Activated naive CD8-positive, alpha-beta T cell treated with anti-CD3 and anti-CD28 coated beads, Interleukin-2, amount 10 ng/mL, durations not matched to agents 7 days and 5 days (primary cell): Measurements from ENCODE around the gene CKAP4. TPM values are rescaled to one million over a fixed set of nuclear protein-coding genes. Genes with fewer than 3 reads are reported as not detected.

ENCODE experiments used
- ATAC-seq: fragments of 150-1000 bp; cut with Tn5 transposase; one replicate; pipeline ENCODE4 v1.10.0; 2021; ENCODE audit warnings: low read depth, moderate library complexity
- POLR2A ChIA-PET: fragments of 350-600 bp; sonication (Branson Sonifier 250); formaldehyde crosslinking; loops from one replicate; lab custom pipeline; 2021; ENCODE audit warnings: antibody characterized with exemption; lab: Charles Lee
- DNase-seq: peaks from one replicate; pipeline ENCODE4 v3.0.0; 2021
- H3K27ac Mint-ChIP-seq: one replicate; pipeline ENCODE4 v1.8.0; 2022; ENCODE audit warnings: mild to moderate bottlenecking, mixed read lengths
- H3K27me3 Mint-ChIP-seq: one replicate; pipeline ENCODE4 v1.8.0; 2022; ENCODE audit warnings: mild to moderate bottlenecking, moderate library complexity, mixed read lengths
- H3K36me3 Mint-ChIP-seq: one replicate; pipeline ENCODE4 v1.8.0; 2021; ENCODE audit warnings: mild to moderate bottlenecking, mixed read lengths
- H3K4me1 Mint-ChIP-seq: one replicate; pipeline ENCODE4 v1.8.0; 2021; ENCODE audit warnings: mixed read lengths
- H3K4me3 Mint-ChIP-seq: one replicate; pipeline ENCODE4 v1.8.0; 2022; ENCODE audit warnings: mild to moderate bottlenecking, moderate library complexity, mixed read lengths
- H3K9me3 Mint-ChIP-seq: one replicate; pipeline ENCODE4 v1.8.0; 2021; ENCODE audit warnings: mixed read lengths
- total RNA-seq, 2 experiments: library from RNA; stranded (reverse); gene quantifications; one replicate each; pipeline ENCODE4 v1.2.3, GENCODE V29; 2021

CKAP4 gene
- total RNA-seq, 2 experiments from 2014 or later, result 3.9 TPM

GRCh38 chr12:106282457-106283097 is 34.8 kb upstream of the CKAP4 start:
- Mint-ChIP-seq H3K36me3 (no peaks in the 10 kb centered on the region), H3K4me1 (peaks cover 7% of the 10 kb centered on the region), H3K9me3 (peaks cover 4% of the 10 kb centered on the region), H3K27ac (no peak overlapping the region), H3K4me3 (no peak overlapping the region), H3K27me3 (peaks cover 6% of the 10 kb centered on the region)
- no peak for DNase-seq
- POLR2A ChIA-PET, result no interaction called here
- ATAC-seq, result peak; percentile 54

GRCh38 chr12:106281804-106282203 is 34.0 kb upstream of the CKAP4 start:
- Mint-ChIP-seq H3K4me1 (peaks cover 7% of the 10 kb centered on the region), H3K27ac (no peak overlapping the region), H3K4me3 (no peak overlapping the region), H3K9me3 (peaks cover 4% of the 10 kb centered on the region), H3K27me3 (peaks cover 6% of the 10 kb centered on the region), H3K36me3 (no peaks in the 10 kb centered on the region)
- POLR2A ChIA-PET, result no interaction called here
- ATAC-seq (no peak), DNase-seq (no peak)

- no peak for ATAC-seq
- Mint-ChIP-seq H3K4me3 (no peak overlapping the region), H3K4me1 (peaks cover 7% of the 10 kb centered on the region), H3K9me3 (peaks cover 4% of the 10 kb centered on the region), H3K27ac (no peak overlapping the region), H3K36me3 (no peaks in the 10 kb centered on the region), H3K27me3 (peaks cover 6% of the 10 kb centered on the region)
- POLR2A ChIA-PET, result no interaction called here
- DNase-seq, result no peak
Observed at GRCh38 chr12:106281056-106281782, 33.4 kb upstream of the CKAP4 start.

- peaks cover 4% of the 10 kb centered on the region for H3K9me3 Mint-ChIP-seq
- H3K27ac Mint-ChIP-seq, result no peak overlapping the region
- no peak for ATAC-seq
- no peak overlapping the region for H3K4me3 Mint-ChIP-seq
- H3K27me3 Mint-ChIP-seq, result peaks cover 6% of the 10 kb centered on the region
- H3K36me3 Mint-ChIP-seq, result no peaks in the 10 kb centered on the region
- POLR2A ChIA-PET, result no interaction called here
- H3K4me1 Mint-ChIP-seq, result peaks cover 7% of the 10 kb centered on the region
- no peak for DNase-seq
Observed at GRCh38 chr12:106280106-106280505, 32.3 kb upstream of the CKAP4 start.

- Mint-ChIP-seq H3K4me3 (no peak overlapping the region), H3K36me3 (no peaks in the 10 kb centered on the region), H3K27ac (no peak overlapping the region), H3K27me3 (peaks cover 3% of the 10 kb centered on the region), H3K4me1 (no peaks in the 10 kb centered on the region), H3K9me3 (no peaks in the 10 kb centered on the region)
- POLR2A ChIA-PET, result no interaction called here
- ATAC-seq (no peak), DNase-seq (no peak)
Observed at GRCh38 chr12:106276032-106276740, 28.4 kb upstream of the CKAP4 start.

- no peaks in the 10 kb centered on the region for H3K4me1 Mint-ChIP-seq
- no peak overlapping the region for H3K27ac Mint-ChIP-seq
- ATAC-seq, result no peak
- H3K27me3 Mint-ChIP-seq, result peaks cover 3% of the 10 kb centered on the region
- H3K9me3 Mint-ChIP-seq, result no peaks in the 10 kb centered on the region
- no peak for DNase-seq
- H3K4me3 Mint-ChIP-seq, result no peak overlapping the region
- H3K36me3 Mint-ChIP-seq, result no peaks in the 10 kb centered on the region
- POLR2A ChIA-PET, result no interaction called here
Observed at GRCh38 chr12:106275458-106275857, 27.6 kb upstream of the CKAP4 start.

GRCh38 chr12:106274575-106275121 is 26.8 kb upstream of the CKAP4 start:
- no peak overlapping the region for H3K27ac Mint-ChIP-seq

GRCh38 chr12:106274012-106274411 is 26.2 kb upstream of the CKAP4 start:
- no peak overlapping the region for H3K4me3 Mint-ChIP-seq
- peaks cover 5% of the 10 kb centered on the region for H3K27me3 Mint-ChIP-seq
- H3K4me1 Mint-ChIP-seq, result peaks cover 4% of the 10 kb centered on the region
- H3K9me3 Mint-ChIP-seq, result no peaks in the 10 kb centered on the region
- POLR2A ChIA-PET, result no interaction called here
- H3K27ac Mint-ChIP-seq, result no peak overlapping the region
- no peaks in the 10 kb centered on the region for H3K36me3 Mint-ChIP-seq
- no peak for ATAC-seq
- DNase-seq, result no peak

More at GRCh38 chr12:106274575-106275121, 26.8 kb upstream of the CKAP4 start:
- no peaks in the 10 kb centered on the region for H3K9me3 Mint-ChIP-seq
- H3K4me1 Mint-ChIP-seq, result no peaks in the 10 kb centered on the region
- POLR2A ChIA-PET, result no interaction called here
- no peaks in the 10 kb centered on the region for H3K36me3 Mint-ChIP-seq
- peaks cover 8% of the 10 kb centered on the region for H3K27me3 Mint-ChIP-seq
- DNase-seq, result no peak
- no peak for ATAC-seq
- H3K4me3 Mint-ChIP-seq, result no peak overlapping the region

- H3K36me3 Mint-ChIP-seq, result no peaks in the 10 kb centered on the region
- POLR2A ChIA-PET, result no interaction called here
- H3K9me3 Mint-ChIP-seq, result no peaks in the 10 kb centered on the region
- ATAC-seq (no peak), DNase-seq (no peak)
- no peak overlapping the region for H3K4me3 Mint-ChIP-seq
- peaks cover 5% of the 10 kb centered on the region for H3K27me3 Mint-ChIP-seq
- H3K27ac Mint-ChIP-seq, result no peak overlapping the region
- H3K4me1 Mint-ChIP-seq, result peaks cover 6% of the 10 kb centered on the region
Observed at GRCh38 chr12:106273491-106273890, 25.7 kb upstream of the CKAP4 start.

- no peaks in the 10 kb centered on the region for H3K9me3 Mint-ChIP-seq
- POLR2A ChIA-PET, result no interaction called here
- peaks cover 18% of the 10 kb centered on the region for H3K4me1 Mint-ChIP-seq
- no peak overlapping the region for H3K4me3 Mint-ChIP-seq
- ATAC-seq (no peak), DNase-seq (no peak)
- H3K36me3 Mint-ChIP-seq, result no peaks in the 10 kb centered on the region
- H3K27me3 Mint-ChIP-seq, result peaks cover 7% of the 10 kb centered on the region
- no peak overlapping the region for H3K27ac Mint-ChIP-seq
Observed at GRCh38 chr12:106271575-106272505, 24.0 kb upstream of the CKAP4 start.

- Mint-ChIP-seq H3K27me3 (peaks cover 13% of the 10 kb centered on the region), H3K27ac (no peak overlapping the region), H3K36me3 (no peaks in the 10 kb centered on the region), H3K9me3 (no peaks in the 10 kb centered on the region), H3K4me3 (no peak overlapping the region), H3K4me1 (peaks cover 18% of the 10 kb centered on the region)
- DNase-seq (no peak), ATAC-seq (no peak)
- POLR2A ChIA-PET, result no interaction called here
Observed at GRCh38 chr12:106269150-106269771, 21.4 kb upstream of the CKAP4 start.

- Mint-ChIP-seq H3K27me3 (peaks cover 14% of the 10 kb centered on the region), H3K4me3 (no peak overlapping the region), H3K9me3 (no peaks in the 10 kb centered on the region), H3K36me3 (no peaks in the 10 kb centered on the region), H3K27ac (no peak overlapping the region), H3K4me1 (peaks cover 18% of the 10 kb centered on the region)
- POLR2A ChIA-PET, result no interaction called here
- ATAC-seq (peak; percentile 50), DNase-seq (no peak)
Observed at GRCh38 chr12:106267535-106267934, 19.7 kb upstream of the CKAP4 start.
